GM12801 (cell line): ENCODE data around the gene PRRX2.

ENCODE experiments used
- TF ChIP-seq, protein P1 (sequence below): IDR thresholded peaks from one replicate; pipeline ENCODE4 v1.5.1; 2011; ENCODE audit warnings: control low read depth; ENCODE audit not compliant: insufficient read length; ENCODE audit errors: extremely low read depth

The PRRX2 gene

GRCh38 chr9:129631674-129632129 lies 33.7 kb upstream of the PRRX2 start:
- TF ChIP-seq, protein P1, sequence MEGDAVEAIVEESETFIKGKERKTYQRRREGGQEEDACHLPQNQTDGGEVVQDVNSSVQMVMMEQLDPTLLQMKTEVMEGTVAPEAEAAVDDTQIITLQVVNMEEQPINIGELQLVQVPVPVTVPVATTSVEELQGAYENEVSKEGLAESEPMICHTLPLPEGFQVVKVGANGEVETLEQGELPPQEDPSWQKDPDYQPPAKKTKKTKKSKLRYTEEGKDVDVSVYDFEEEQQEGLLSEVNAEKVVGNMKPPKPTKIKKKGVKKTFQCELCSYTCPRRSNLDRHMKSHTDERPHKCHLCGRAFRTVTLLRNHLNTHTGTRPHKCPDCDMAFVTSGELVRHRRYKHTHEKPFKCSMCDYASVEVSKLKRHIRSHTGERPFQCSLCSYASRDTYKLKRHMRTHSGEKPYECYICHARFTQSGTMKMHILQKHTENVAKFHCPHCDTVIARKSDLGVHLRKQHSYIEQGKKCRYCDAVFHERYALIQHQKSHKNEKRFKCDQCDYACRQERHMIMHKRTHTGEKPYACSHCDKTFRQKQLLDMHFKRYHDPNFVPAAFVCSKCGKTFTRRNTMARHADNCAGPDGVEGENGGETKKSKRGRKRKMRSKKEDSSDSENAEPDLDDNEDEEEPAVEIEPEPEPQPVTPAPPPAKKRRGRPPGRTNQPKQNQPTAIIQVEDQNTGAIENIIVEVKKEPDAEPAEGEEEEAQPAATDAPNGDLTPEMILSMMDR = no peak

GRCh38 chr9:129632460-129632859 lies 33.0 kb upstream of the PRRX2 start:
- TF ChIP-seq, protein P1 = no peak

DNA sequence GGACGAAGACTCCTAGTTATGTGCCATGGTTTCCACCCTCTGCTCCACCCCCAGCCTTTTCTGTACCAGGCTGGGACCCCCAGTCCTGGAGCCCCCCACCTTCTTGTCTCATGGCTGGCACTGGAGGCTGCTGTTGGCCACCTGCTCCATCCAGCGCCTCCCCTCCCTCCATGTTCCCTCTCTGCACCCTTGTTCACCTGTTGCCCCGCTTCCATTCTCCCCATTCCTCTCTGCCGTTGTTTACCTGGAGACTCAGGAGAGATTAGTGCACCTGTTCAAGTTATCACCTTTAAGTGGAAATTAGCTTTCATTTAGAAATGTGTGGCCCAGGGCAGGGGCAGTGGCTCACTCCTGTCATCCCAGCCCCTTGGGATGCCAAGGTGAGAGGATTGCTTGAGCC lies 32.2 kb upstream of the PRRX2 start:
- TF ChIP-seq, protein P1 = no peak

DNA sequence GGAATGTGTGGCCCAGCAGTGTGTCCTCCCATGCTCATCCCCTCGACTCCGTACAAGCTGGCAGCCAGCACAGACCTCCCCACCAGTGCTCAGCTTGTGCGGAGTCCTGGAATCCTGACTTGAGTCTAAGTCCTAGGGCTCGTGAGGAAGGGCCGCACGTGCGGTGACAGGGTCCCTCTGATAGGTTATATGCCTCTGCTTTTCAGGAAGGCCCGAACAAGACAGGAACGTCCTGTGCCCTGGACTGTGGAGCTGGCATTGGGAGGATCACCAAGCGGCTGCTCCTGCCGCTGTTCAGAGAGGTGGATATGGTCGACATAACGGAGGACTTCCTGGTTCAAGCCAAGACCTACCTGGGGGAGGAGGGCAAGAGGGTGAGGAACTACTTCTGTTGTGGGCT lies 31.6 kb upstream of the PRRX2 start:
- TF ChIP-seq, protein P1 = no peak

DNA sequence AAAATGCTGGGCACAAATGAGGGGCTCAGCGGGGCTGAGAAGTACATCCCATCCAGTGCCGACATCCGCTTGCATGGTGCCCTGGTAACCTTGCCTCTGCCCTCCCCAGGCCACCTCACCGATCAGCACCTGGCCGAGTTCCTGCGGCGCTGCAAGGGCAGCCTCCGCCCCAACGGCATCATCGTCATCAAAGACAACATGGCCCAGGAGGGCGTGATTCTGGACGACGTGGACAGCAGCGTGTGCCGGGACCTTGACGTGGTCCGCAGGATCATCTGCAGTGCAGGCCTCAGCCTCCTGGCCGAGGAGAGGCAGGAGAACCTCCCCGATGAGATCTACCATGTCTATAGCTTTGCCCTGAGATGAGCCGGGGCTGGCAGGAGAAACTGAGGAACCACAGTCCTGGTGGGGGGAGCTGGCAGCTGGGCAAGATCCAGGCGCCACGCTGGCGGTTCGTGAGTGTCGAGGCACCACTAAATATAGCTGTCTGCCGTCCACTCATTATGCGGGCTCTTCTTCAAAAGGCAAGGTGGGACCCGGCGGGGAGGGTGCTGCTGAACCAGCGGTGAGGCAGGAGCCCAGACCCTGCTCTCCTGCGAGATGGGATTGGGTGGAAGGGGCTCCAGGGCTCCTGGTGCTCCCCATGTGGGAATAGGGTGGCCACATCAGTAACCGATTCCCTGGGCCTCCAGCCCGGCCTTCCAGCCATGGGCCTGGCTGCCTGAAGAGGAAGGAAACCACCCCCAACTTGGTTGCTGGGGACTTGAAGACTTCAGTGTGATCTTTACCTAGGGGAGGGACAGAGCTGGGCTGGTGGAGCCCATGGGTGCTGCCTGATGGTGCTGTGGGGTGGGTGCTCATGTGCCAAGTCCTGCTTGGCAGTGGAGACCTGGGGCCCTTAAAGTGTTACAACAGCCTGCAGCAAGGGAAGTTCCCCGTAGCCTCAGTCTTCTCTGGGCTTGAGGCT lies 30.1 kb upstream of the PRRX2 start:
- TF ChIP-seq, protein P1 = no peak

GRCh38 chr9:129637102-129637501 lies 28.3 kb upstream of the PRRX2 start:
- TF ChIP-seq, protein P1 = no peak

DNA sequence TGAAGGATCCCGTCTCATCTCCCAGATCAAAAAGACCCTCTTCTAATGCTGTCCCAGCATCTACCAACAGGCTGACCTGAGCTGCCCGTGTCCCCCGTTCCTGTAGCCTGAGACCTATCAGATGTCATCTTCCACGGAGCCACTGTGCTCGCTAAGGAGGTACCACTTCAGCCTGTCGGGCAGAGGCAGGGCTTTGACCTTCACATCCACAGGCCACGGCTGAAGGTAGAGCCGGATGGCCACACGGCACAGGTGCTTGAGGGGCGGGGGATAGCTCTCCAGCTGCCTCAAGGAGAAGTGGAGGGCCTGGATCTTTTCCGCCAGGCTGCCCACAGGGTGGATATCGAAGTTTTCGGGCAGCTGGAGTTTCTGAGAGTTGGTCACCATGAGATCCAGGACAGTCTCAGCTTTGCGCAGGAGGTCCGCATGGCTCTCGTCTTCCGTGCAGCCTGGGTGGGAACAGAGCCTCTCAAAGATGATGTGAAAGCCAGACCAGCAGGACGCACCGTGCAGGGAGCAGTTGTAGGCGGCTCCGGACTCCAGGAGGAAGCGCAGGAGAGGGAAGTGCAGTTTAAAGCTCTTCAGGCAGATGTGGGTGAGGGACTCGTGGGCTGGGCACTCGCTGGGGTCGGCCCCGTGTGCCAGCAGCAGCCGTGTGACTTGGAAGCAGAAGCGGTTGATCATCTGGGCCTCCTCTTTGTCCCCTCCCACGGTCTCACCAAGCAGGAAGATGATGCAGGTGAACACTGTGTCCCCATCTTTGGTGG lies 27.6 kb upstream of the PRRX2 start:
- TF ChIP-seq, protein P1 = no peak
